Neural progenitor cell (in vitro differentiated cells): ENCODE results near the gene RHBDF1. TPM values are rescaled to one million over a fixed set of nuclear protein-coding genes. Genes with fewer than 3 reads are reported as not detected.

ENCODE experiments used
- DNase-seq: peaks from one replicate; pipeline ENCODE4 v3.0.0-alpha.2; 2016; ENCODE audit warnings: low spot score
- H2AFZ ChIP-seq: fragments of 200-600 bp; sonication (generic); replicated peaks from 2 replicates; pipeline ENCODE4 v1.6.1; 2016; ENCODE audit warnings: antibody characterized with exemption
- H3F3A ChIP-seq: fragments of 200-600 bp; sonication (generic); 2 replicates; pipeline ENCODE4 v1.6.1; 2016; ENCODE audit warnings: antibody characterized with exemption, low read depth
- H3K27ac ChIP-seq: fragments of 200-600 bp; sonication (generic); 2 replicates; pipeline ENCODE4 v1.5.1; 2016; ENCODE audit warnings: mild to moderate bottlenecking
- H3K27me3 ChIP-seq: fragments of 200-600 bp; sonication (generic); 2 replicates; pipeline ENCODE4 v1.6.1; 2016; ENCODE audit warnings: mild to moderate bottlenecking, moderate library complexity
- H3K36me3 ChIP-seq: fragments of 200-600 bp; sonication (generic); 2 replicates; pipeline ENCODE4 v1.5.1; 2016
- H3K4me1 ChIP-seq: fragments of 200-600 bp; sonication (generic); 2 replicates; pipeline ENCODE4 v1.6.1; 2016; ENCODE audit warnings: mixed run types
- H3K4me2 ChIP-seq: fragments of 200-600 bp; sonication (generic); 2 replicates; pipeline ENCODE4 v1.6.1; 2016
- H3K4me3 ChIP-seq: fragments of 200-600 bp; sonication (generic); 2 replicates; pipeline ENCODE4 v1.5.1; 2016
- H3K79me2 ChIP-seq: fragments of 200-600 bp; sonication (generic); 2 replicates; pipeline ENCODE4 v1.6.1; 2016; ENCODE audit warnings: low read depth
- H3K9ac ChIP-seq: fragments of 200-600 bp; sonication (generic); 2 replicates; pipeline ENCODE4 v1.6.1; 2016
- H3K9me3 ChIP-seq: fragments of 200-600 bp; sonication (generic); 2 replicates; pipeline ENCODE4 v1.5.1; 2016; ENCODE audit warnings: low read depth
- H4K20me1 ChIP-seq: fragments of 200-600 bp; sonication (generic); 2 replicates; pipeline ENCODE4 v1.6.1; 2016; ENCODE audit warnings: low read depth
- H3K27ac Mint-ChIP-seq: 3 replicates; pipeline ENCODE4 v1.8.0; 2021; ENCODE audit warnings: mixed read lengths
- H3K27me3 Mint-ChIP-seq: 2 replicates; pipeline ENCODE4 v1.8.0; 2022; ENCODE audit warnings: low read depth, mild to moderate bottlenecking, inconsistent platforms, moderate library complexity, mixed read lengths; ENCODE audit not compliant: insufficient read depth
- H3K36me3 Mint-ChIP-seq: 3 replicates; pipeline ENCODE4 v1.8.0; 2021; ENCODE audit warnings: mixed read lengths
- H3K4me1 Mint-ChIP-seq: 3 replicates; pipeline ENCODE4 v1.8.0; 2021; ENCODE audit warnings: mixed read lengths
- H3K4me3 Mint-ChIP-seq: 3 replicates; pipeline ENCODE4 v1.8.0; 2021; ENCODE audit warnings: mild to moderate bottlenecking, moderate library complexity, mixed read lengths
- H3K9me3 Mint-ChIP-seq: 3 replicates; pipeline ENCODE4 v1.8.0; 2020; ENCODE audit warnings: mixed read lengths
- EZH2 ChIP-seq: fragments of 200-600 bp; sonication (generic); IDR thresholded peaks from 2 replicates; pipeline ENCODE4 v1.6.1; 2017; ENCODE audit warnings: antibody characterized with exemption, mild to moderate bottlenecking, moderate library complexity
- EZH2phosphoT487 ChIP-seq: fragments of 200-600 bp; sonication (generic); IDR thresholded peaks from 2 replicates; pipeline ENCODE4 v1.6.1; 2017; ENCODE audit warnings: antibody characterized with exemption
- total RNA-seq: library from RNA; depleted of rRNA; stranded (reverse); fragments of >200 nt; gene quantifications from 2 replicates; pipeline ENCODE4 v1.2.3, GENCODE V29; 2015; ENCODE audit warnings: low replicate concordance
- TF ChIP-seq, protein P1 (sequence below): fragments of 200-600 bp; sonication (generic); IDR thresholded peaks from 2 replicates; pipeline ENCODE4 v1.5.1; 2017; ENCODE audit warnings: antibody characterized with exemption, mild to moderate bottlenecking

RHBDF1 gene
- total RNA-seq, 1 donor from 2014 or later, result 11.0 TPM

DNA sequence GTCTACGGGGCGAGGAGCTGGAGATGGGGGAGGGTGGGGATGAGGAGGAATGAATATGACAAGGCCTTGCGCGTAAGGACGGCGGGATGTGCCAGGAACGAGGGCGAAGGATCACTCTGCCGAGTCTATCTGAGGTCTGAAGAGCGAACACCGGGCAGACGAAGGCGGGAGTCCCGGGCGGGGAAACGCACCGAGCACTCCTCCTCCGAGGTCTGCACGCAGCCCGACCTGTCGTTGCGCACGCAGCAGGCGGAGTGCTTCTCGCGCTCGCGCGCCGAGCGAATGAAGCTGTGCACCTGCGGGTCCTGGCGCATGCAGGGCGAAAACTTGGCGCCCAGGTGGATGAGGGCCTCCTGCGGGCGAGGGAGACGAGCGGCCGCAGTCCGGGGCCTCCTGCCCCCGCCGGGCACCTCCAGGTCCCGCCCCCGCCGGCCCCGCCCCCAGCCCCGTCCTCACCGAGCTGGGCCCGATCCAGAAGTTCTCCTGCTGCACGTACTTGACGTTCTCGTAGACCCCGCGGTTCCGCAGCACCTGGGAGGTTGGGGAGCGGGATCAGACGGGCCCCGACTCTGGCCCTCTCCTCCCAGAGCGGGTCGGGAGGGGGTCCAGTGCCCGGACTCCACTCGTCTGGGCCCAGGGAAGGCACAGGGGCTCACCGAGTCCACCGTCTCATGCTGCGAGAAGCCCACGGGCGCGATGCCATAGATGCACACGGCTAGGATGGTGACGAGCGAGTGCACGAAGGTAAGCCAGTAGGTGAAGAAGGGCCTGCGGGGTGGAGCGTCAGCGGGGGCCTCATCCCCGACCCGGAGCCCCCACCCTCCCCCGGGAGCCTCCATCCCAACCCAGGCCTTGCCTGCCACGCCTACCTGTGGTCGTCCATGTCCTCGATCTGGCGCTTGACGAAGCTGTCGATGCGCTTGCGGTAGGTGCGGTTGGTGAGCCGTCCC lies 11.2 kb downstream of the RHBDF1 start:
- Histone ChIP-seq H3K9me3 (no peaks in the 10 kb centered on the region), H3K4me1 (no peaks in the 10 kb centered on the region), H3K79me2 (no peaks in the 10 kb centered on the region), H3K36me3 (no peaks in the 10 kb centered on the region), H3K4me2 (no peak overlapping the region), H2AFZ (no peak overlapping the region), H3K27ac (no peak overlapping the region), H3K9ac (no peak overlapping the region), H4K20me1 (peaks cover 12% of the 10 kb centered on the region), H3K27me3 (no peaks in the 10 kb centered on the region), H3F3A (no peaks in the 10 kb centered on the region), H3K4me3 (no peak overlapping the region)
- DNase-seq, result no peak
- Mint-ChIP-seq H3K4me3 (no peak overlapping the region), H3K36me3 (peaks cover 12% of the 10 kb centered on the region), H3K27me3 (peaks cover 2% of the 10 kb centered on the region), H3K27ac (no peak overlapping the region), H3K9me3 (no peaks in the 10 kb centered on the region), H3K4me1 (peaks cover 5% of the 10 kb centered on the region)
- TF ChIP-seq EZH2phosphoT487 (no peak), EZH2 (no peak)
- TF ChIP-seq, protein P1, sequence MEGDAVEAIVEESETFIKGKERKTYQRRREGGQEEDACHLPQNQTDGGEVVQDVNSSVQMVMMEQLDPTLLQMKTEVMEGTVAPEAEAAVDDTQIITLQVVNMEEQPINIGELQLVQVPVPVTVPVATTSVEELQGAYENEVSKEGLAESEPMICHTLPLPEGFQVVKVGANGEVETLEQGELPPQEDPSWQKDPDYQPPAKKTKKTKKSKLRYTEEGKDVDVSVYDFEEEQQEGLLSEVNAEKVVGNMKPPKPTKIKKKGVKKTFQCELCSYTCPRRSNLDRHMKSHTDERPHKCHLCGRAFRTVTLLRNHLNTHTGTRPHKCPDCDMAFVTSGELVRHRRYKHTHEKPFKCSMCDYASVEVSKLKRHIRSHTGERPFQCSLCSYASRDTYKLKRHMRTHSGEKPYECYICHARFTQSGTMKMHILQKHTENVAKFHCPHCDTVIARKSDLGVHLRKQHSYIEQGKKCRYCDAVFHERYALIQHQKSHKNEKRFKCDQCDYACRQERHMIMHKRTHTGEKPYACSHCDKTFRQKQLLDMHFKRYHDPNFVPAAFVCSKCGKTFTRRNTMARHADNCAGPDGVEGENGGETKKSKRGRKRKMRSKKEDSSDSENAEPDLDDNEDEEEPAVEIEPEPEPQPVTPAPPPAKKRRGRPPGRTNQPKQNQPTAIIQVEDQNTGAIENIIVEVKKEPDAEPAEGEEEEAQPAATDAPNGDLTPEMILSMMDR, result no peak

GRCh38 chr16:60166-60565 lies 12.3 kb downstream of the RHBDF1 start:
- Histone ChIP-seq H3K79me2 (no peaks in the 10 kb centered on the region), H3K36me3 (no peaks in the 10 kb centered on the region), H3F3A (peaks cover 3% of the 10 kb centered on the region), H3K4me1 (no peaks in the 10 kb centered on the region), H3K27me3 (no peaks in the 10 kb centered on the region), H3K4me3 (no peak overlapping the region), H3K27ac (no peak overlapping the region), H4K20me1 (peaks cover 3% of the 10 kb centered on the region), H3K4me2 (no peak overlapping the region), H3K9ac (no peak overlapping the region), H3K9me3 (no peaks in the 10 kb centered on the region), H2AFZ (no peak overlapping the region)
- TF ChIP-seq EZH2phosphoT487 (no peak), EZH2 (no peak)
- TF ChIP-seq, protein P1, result no peak
- peaks cover 15% of the 10 kb centered on the region for H3K36me3 Mint-ChIP-seq
- H3K27me3 Mint-ChIP-seq, result peaks cover 2% of the 10 kb centered on the region
- DNase-seq, result no peak
- no peak overlapping the region for H3K4me3 Mint-ChIP-seq
- H3K9me3 Mint-ChIP-seq, result no peaks in the 10 kb centered on the region
- no peak overlapping the region for H3K27ac Mint-ChIP-seq
- H3K4me1 Mint-ChIP-seq, result no peaks in the 10 kb centered on the region

DNA sequence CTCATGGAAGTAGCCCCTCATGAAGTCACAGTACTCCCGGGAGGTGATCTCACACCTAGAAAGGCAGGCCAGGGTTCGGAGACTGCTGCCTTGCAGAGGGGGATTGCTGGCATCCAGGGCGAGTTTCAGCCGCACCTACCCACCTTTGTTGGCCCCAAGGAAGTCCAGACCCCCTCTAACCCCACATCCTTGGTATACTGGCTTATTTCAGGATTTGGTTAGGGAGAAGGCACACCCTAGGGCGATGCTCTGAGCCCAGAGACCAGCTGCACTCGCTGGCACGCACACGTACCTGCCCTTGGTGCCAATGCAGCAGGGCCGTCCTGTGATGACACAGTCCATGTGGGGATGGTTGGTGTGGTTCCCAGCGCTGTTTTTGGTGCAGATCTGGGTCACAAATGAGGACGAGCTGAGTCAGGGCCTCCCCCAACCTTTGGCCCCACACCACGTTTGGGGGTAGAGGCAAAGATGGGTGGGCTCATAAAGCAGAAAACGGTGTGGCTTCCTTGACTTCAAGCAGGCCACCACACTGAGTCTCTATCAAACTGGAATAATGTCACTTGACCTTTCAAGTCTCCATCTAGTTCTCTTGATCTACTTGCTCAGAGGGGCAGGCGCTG lies 12.9 kb downstream of the RHBDF1 start:
- no peak overlapping the region for H3K27ac Mint-ChIP-seq
- Histone ChIP-seq H2AFZ (no peak overlapping the region), H3K4me1 (no peaks in the 10 kb centered on the region), H3K4me2 (no peak overlapping the region), H3K27me3 (no peaks in the 10 kb centered on the region), H3K27ac (no peak overlapping the region), H3K9ac (no peak overlapping the region), H3K36me3 (no peaks in the 10 kb centered on the region), H3K4me3 (no peak overlapping the region), H3K9me3 (no peaks in the 10 kb centered on the region), H4K20me1 (no peaks in the 10 kb centered on the region), H3F3A (peaks cover 5% of the 10 kb centered on the region), H3K79me2 (peaks cover 5% of the 10 kb centered on the region)
- DNase-seq, result no peak
- no peak overlapping the region for H3K4me3 Mint-ChIP-seq
- H3K27me3 Mint-ChIP-seq, result peaks cover 2% of the 10 kb centered on the region
- TF ChIP-seq EZH2 (no peak), EZH2phosphoT487 (no peak)
- TF ChIP-seq, protein P1, result no peak
- peaks cover 15% of the 10 kb centered on the region for H3K36me3 Mint-ChIP-seq
- no peaks in the 10 kb centered on the region for H3K4me1 Mint-ChIP-seq
- no peaks in the 10 kb centered on the region for H3K9me3 Mint-ChIP-seq
